HG03039 (cell line): ENCODE data around the gene GYPB.
"Not testable (repeated sequence)": the region's sequence is repeated elsewhere in the genome, so short reads cannot be mapped to it uniquely, and the experiment has no call there.

Experiments used
- ATAC-seq: cut with Tn5 transposase; IDR thresholded peaks from one replicate; pipeline ENCODE4 v1.9.1; 2021; ENCODE audit warnings: mild to moderate bottlenecking, moderate library complexity; ENCODE audit not compliant: unreplicated experiment

Gene GYPB

DNA sequence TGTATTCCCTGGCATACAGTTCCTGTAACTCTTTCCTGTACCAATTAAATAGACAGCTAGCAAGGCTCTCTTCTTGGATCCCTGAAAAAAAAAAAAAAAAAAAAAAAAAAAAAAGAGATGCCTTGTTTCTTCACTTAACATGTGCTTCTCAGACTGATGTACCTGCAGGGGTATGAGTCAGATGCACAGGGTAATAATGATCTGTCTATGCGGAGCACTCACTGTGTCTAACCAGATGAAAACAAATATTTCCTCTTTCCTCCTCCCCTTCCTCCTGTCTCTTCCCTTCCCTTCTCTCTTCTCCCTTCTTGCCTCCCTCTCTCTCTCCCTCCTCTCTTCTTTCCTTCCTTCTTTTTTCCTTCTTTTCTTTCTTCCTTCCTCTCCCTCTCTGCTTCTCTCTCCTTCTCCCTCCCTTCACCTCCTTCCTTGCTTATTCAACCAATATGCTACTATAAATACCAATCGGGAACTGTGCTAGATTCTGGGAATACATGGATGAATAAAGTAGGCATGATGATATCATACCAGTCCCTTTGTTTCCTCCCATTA lies 3.0 kb downstream of the GYPB start:
- ATAC-seq: not testable (repeated sequence)

DNA sequence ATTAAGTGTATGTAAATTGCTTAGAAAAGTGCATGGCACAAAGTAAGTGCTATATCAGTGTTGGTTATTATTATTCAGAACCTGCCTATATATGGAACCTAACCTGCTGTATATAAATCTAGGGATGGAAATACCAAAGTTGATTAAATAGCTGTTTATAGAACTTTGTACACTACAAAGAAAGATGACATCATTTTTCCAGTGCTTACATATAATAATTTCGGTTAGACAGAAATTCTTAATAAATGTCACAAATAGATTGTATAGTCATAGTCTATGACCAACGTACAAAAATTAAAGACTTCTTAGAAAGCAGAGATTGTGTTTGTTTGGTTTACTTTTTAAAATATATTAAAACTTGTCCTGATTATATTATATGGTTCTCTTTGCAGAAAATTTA lies 4.4 kb downstream of the GYPB start:
- ATAC-seq: no peak

GRCh38 chr4:144008602-144009001 lies 10.6 kb downstream of the GYPB start:
- not testable (repeated sequence) for ATAC-seq

DNA sequence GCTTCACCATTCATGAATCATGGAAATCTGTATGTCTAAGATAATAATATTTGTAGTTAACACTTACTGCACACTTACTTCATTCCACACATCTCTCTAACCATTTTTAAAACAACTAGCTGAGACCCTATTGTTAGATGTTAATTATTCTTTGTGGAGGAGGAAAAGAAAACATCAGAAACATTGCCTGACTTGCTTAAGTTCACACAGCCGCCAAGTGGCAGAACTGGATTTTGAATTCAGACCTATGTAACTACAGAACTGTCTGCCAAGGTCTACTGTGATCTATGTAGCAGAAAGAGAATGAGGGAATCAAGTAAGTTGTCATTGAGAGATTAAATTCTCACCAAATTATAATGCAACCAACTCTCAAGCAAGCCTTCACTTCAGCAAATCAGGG lies 11.2 kb downstream of the GYPB start:
- ATAC-seq: not testable (repeated sequence)

- not testable (repeated sequence) for ATAC-seq
Observed at GRCh38 chr4:144006200-144006803, 12.9 kb downstream of the GYPB start.

GRCh38 chr4:144005558-144005953 lies 13.6 kb downstream of the GYPB start:
- not testable (repeated sequence) for ATAC-seq

- not testable (repeated sequence) for ATAC-seq
Observed at GRCh38 chr4:144004868-144005557, 14.2 kb downstream of the GYPB start.

- ATAC-seq: not testable (repeated sequence)
Observed at GRCh38 chr4:144003890-144004265, 15.3 kb downstream of the GYPB start.

DNA sequence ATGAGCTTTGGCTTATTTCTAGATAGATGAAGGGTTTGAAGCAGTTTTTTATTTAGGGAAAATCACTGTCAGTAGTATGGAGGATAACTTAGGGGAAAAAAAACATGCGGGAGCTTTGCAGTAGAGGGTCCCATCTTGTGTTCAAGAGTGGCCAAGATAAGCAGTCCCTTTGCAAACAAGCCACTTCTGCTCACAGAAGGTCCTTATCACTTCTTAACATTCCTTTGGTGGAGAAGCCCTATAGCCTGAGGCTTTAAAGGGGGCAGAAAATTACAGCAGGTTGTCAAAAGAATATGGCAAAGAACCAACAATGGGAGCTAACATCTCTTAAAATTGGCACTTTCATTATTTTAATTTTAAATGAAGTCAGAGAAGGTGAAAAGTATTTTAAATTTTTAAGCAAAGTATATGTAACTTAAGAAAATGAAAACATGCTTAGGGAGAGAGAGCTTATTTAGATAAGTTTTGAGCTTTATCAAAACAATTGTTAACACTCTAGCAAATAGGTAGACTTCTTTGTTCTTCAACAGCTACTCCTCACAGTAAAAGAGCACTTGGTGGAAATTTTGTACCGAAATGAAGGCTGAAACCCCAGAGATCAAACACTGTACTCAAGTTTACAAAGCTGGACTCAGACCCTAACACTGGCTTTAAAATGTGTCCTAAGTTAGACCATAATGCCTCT lies 15.8 kb downstream of the GYPB start:
- ATAC-seq: not testable (repeated sequence)

DNA sequence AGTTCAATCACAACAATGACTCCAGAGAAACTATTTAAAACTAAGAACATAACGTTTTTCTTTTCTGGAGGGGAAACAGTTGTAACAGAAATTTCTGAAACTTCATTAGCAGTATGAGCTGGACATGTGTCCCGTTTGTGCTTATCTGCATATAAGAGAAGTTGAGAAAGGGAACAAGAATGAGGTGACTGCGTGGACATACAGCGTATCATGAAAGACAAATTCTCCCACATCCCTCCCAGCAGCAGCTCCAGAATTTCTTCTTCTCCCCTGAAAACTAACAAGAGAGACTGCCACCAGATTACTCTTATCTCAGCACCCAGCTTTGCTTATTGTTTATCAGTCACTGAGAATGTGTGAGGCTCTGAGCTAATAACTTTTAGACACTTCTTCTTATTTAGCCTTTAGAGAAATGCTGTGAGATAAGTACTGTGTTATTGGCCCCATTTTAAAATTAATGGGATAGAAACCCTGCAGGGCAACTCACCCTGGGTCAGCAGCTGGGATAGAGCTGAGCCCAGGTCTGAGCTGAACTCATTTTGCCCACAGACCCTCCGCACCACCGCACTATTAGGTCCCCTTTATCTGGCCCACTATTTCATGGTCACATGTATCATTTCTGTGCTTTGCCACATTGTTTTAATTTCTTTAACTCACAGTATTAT lies 18.7 kb downstream of the GYPB start:
- ATAC-seq: not testable (repeated sequence)

DNA sequence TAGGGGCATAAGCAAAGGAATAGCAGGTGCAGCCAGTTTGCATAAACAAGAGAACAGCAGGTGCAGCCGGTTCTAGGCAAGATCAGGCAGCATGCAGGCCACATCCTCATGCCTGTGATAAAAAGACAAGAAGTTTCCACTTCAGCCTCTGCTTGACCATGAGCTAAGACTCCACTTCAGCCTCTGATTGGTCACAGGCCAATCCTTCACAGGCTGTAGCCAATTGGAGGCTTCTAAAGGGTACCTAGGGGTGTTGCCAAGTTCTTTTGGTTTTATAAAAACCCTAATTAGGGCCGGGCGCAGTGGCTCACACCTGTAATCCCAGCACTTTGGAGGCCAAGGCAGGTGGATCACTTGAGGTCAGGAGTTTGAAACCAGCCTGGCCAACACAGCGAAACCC lies 23.0 kb downstream of the GYPB start:
- ATAC-seq: not testable (repeated sequence)

DNA sequence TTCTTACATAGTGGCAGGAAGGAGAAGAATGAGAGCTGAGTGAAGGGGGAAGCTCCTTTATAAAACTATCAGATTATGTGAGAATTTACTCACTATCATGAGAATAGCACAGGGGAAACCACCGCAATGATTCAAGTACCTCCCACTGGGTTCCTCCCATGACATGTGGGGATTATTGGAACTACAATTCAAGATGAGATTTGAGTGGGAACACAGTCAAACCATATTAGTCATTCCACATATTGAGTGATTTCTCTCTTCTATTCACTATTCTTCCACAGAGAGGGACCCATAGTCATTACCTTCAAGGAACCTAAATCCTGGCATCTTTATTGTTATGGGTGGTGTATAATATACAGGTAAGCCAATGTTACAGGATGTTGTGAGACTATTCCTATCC lies 27.4 kb downstream of the GYPB start:
- not testable (repeated sequence) for ATAC-seq

DNA sequence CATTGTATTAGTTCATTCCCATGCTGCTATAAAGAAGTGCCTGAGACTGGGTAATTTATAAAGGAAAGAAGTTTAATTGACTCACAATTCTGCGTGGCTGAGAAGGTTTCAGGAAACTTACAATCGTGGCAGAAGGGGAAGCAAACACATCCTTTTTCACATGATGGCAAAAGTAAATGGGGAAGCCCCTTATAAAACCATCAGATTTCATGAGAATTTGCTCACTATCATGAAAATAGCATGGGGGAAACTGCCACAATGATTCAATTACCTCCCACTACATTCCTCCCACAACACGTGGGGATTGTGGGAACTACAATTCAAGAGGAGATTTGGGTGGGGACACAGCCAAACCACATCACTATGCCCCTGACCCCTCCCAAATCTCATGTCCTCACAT lies 28.5 kb downstream of the GYPB start:
- not testable (repeated sequence) for ATAC-seq

- ATAC-seq: no peak
Observed at GRCh38 chr4:143986180-143986579, 33.0 kb downstream of the GYPB start.

DNA sequence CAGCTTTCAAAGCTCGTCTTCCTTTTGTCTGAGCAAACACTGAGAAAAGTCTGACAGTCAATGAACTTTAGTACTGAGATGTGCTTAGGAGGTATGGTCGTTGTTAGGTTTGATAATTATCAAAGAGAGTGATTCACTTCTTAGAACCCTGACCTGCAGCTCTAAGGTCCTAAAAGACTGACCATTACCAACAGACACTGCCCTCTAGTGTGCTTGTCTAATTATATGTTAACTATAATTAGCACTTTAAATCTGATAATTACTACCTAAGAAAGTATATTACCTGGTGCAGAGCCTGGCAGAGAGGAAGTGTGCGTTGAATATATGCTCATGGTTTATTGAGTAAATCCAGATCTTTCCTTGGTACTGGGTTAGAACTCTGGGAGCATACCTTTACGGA lies 38.4 kb downstream of the GYPB start:
- not testable (repeated sequence) for ATAC-seq

DNA sequence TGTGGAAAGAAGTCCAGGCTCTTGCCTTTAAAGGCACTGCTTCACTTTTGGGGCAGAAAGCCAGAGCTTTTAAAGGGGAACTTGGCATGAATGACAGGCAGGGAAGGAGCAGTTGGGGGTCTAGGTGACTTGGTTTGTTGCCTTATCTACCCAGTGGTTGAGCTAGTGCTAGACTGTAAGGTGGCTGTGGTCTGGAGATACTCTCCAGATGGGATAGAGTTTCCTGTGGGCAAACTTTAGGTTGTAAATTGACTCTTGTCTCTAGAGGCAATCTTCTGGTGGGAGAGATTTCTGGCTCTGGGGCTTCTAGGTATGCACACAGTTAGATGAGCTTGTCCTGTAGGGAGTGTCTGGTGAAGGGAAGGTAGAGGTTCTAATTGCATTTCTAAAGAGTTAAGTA lies 43.7 kb downstream of the GYPB start:
- not testable (repeated sequence) for ATAC-seq

- not testable (repeated sequence) for ATAC-seq
Observed at GRCh38 chr4:143974021-143974420, 45.2 kb downstream of the GYPB start.

GRCh38 chr4:143961075-143961474 lies 58.1 kb downstream of the GYPB start:
- ATAC-seq: no peak

- not testable (repeated sequence) for ATAC-seq
Observed at GRCh38 chr4:143955306-143955705, 63.9 kb downstream of the GYPB start.

- ATAC-seq: not testable (repeated sequence)
Observed at GRCh38 chr4:143951458-143951972, 67.7 kb downstream of the GYPB start.

DNA sequence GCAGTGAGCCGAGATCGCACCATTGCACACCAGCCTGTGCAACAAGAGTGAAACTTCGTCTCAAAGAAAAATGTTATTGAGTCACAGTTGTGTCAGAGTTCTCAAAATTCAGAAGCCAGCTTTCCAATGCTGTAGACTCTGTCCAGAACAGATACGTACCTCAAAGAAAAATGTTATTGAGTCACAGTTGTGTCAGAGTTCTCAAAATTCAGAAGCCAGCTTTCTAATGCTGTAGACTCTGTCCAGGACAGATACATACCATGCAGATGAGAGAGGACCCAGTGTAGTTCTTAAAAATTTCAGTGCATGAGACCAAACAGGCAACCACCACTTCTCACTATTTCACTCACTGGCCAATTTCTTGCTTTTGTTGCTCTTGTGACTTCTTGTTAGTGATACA lies 68.2 kb downstream of the GYPB start:
- not testable (repeated sequence) for ATAC-seq
